IPS-15b (cell line): ENCODE results near the gene SMARCAD1.
"Not testable (repeated sequence)": the region's sequence is repeated elsewhere in the genome, so short reads cannot be mapped to it uniquely, and the experiment has no call there.

Experiments
- H3K27me3 ChIP-seq: one replicate; pipeline ENCODE4 v1.6.1; 2013; ENCODE audit warnings: low read length; ENCODE audit not compliant: control insufficient read depth, insufficient read depth
- H3K36me3 ChIP-seq: one replicate; pipeline ENCODE4 v1.6.1; 2013; ENCODE audit warnings: low read length; ENCODE audit not compliant: control insufficient read depth, insufficient read depth
- H3K4me1 ChIP-seq: one replicate; pipeline ENCODE4 v1.6.1; 2013; ENCODE audit warnings: mild to moderate bottlenecking, low read length; ENCODE audit not compliant: control insufficient read depth, insufficient read depth
- H3K4me3 ChIP-seq: one replicate; pipeline ENCODE4 v1.5.1; 2013; ENCODE audit warnings: low read depth, low read length
- H3K9ac ChIP-seq: one replicate; pipeline ENCODE4 v1.6.1; 2013; ENCODE audit warnings: low read depth, mild to moderate bottlenecking, low read length
- H3K9me3 ChIP-seq: one replicate; pipeline ENCODE4 v1.6.1; 2013; ENCODE audit warnings: mild to moderate bottlenecking, low read length; ENCODE audit not compliant: control insufficient read depth, insufficient read depth

SMARCAD1 gene

GRCh38 chr4:94267037-94267436 is 59.4 kb downstream of the SMARCAD1 start:
- H3K9ac ChIP-seq = no peak overlapping the region
- H3K9me3 ChIP-seq = no peaks in the 10 kb centered on the region
- H3K27me3 ChIP-seq = no peaks in the 10 kb centered on the region
- H3K4me1 ChIP-seq = no peaks in the 10 kb centered on the region
- no peaks in the 10 kb centered on the region for H3K36me3 ChIP-seq
- H3K4me3 ChIP-seq = no peak overlapping the region

- no peak overlapping the region for H3K9ac ChIP-seq
- no peaks in the 10 kb centered on the region for H3K36me3 ChIP-seq
- no peaks in the 10 kb centered on the region for H3K4me1 ChIP-seq
Observed at GRCh38 chr4:94271248-94271647, 63.6 kb downstream of the SMARCAD1 start.

GRCh38 chr4:94274912-94275311 is 67.2 kb downstream of the SMARCAD1 start:
- Histone ChIP-seq H3K9ac (no peak overlapping the region), H3K27me3 (no peaks in the 10 kb centered on the region), H3K4me1 (no peaks in the 10 kb centered on the region), H3K9me3 (no peaks in the 10 kb centered on the region), H3K4me3 (no peak overlapping the region), H3K36me3 (peaks cover 4% of the 10 kb centered on the region)

More at GRCh38 chr4:94271248-94271647, 63.6 kb downstream of the SMARCAD1 start:
- no peak overlapping the region for H3K4me3 ChIP-seq
- no peaks in the 10 kb centered on the region for H3K27me3 ChIP-seq
- H3K9me3 ChIP-seq = no peaks in the 10 kb centered on the region

- Histone ChIP-seq H3K27me3 (no peaks in the 10 kb centered on the region), H3K4me1 (no peaks in the 10 kb centered on the region), H3K36me3 (peaks cover 7% of the 10 kb centered on the region), H3K9me3 (no peaks in the 10 kb centered on the region), H3K9ac (no peak overlapping the region), H3K4me3 (no peak overlapping the region)
Observed at GRCh38 chr4:94276204-94276603, 68.5 kb downstream of the SMARCAD1 start.

GRCh38 chr4:94277534-94277933 is 69.9 kb downstream of the SMARCAD1 start:
- Histone ChIP-seq H3K4me1 (no peaks in the 10 kb centered on the region), H3K9ac (no peak overlapping the region), H3K4me3 (no peak overlapping the region), H3K27me3 (no peaks in the 10 kb centered on the region), H3K9me3 (no peaks in the 10 kb centered on the region), H3K36me3 (peaks cover 7% of the 10 kb centered on the region)

- Histone ChIP-seq H3K27me3 (no peaks in the 10 kb centered on the region), H3K36me3 (peaks cover 14% of the 10 kb centered on the region), H3K4me3 (no peak overlapping the region), H3K9ac (no peak overlapping the region), H3K9me3 (no peaks in the 10 kb centered on the region), H3K4me1 (no peaks in the 10 kb centered on the region)
Observed at GRCh38 chr4:94278781-94279180, 71.1 kb downstream of the SMARCAD1 start.

- H3K27me3 ChIP-seq = no peaks in the 10 kb centered on the region
- H3K4me1 ChIP-seq = no peaks in the 10 kb centered on the region
- H3K9ac ChIP-seq = no peak overlapping the region
- H3K36me3 ChIP-seq = peaks cover 10% of the 10 kb centered on the region
- no peak overlapping the region for H3K4me3 ChIP-seq
- H3K9me3 ChIP-seq = no peaks in the 10 kb centered on the region
Observed at GRCh38 chr4:94284889-94285288, 77.2 kb downstream of the SMARCAD1 start.

- H3K9me3 ChIP-seq = no peaks in the 10 kb centered on the region
- no peaks in the 10 kb centered on the region for H3K27me3 ChIP-seq
- H3K4me3 ChIP-seq = no peak overlapping the region
- H3K9ac ChIP-seq = no peak overlapping the region
- no peaks in the 10 kb centered on the region for H3K4me1 ChIP-seq
- peaks cover 10% of the 10 kb centered on the region for H3K36me3 ChIP-seq
Observed at GRCh38 chr4:94285666-94286065, 78.0 kb downstream of the SMARCAD1 start.

- no peaks in the 10 kb centered on the region for H3K36me3 ChIP-seq
- H3K4me1 ChIP-seq = no peaks in the 10 kb centered on the region
- no peaks in the 10 kb centered on the region for H3K9me3 ChIP-seq
- no peaks in the 10 kb centered on the region for H3K27me3 ChIP-seq
- H3K4me3 ChIP-seq = no peak overlapping the region
- H3K9ac ChIP-seq = no peak overlapping the region
Observed at GRCh38 chr4:94290245-94290644, 82.6 kb downstream of the SMARCAD1 start.

- H3K36me3 ChIP-seq, H3K4me1 ChIP-seq, H3K27me3 ChIP-seq, H3K9me3 ChIP-seq, H3K4me3 ChIP-seq, H3K9ac ChIP-seq: not testable (repeated sequence)
Observed at GRCh38 chr4:94293981-94294380, 86.3 kb downstream of the SMARCAD1 start.

GRCh38 chr4:94295473-94295872 is 87.8 kb downstream of the SMARCAD1 start:
- not testable (repeated sequence) for H3K27me3 ChIP-seq, H3K4me1 ChIP-seq, H3K4me3 ChIP-seq, H3K9ac ChIP-seq, H3K36me3 ChIP-seq, H3K9me3 ChIP-seq

GRCh38 chr4:94298725-94299252 is 91.1 kb downstream of the SMARCAD1 start:
- no peaks in the 10 kb centered on the region for H3K36me3 ChIP-seq
- H3K9ac ChIP-seq = no peak overlapping the region
- H3K9me3 ChIP-seq = no peaks in the 10 kb centered on the region
- H3K4me1 ChIP-seq = no peaks in the 10 kb centered on the region
- no peak overlapping the region for H3K4me3 ChIP-seq
- no peaks in the 10 kb centered on the region for H3K27me3 ChIP-seq
